MM.1S (cell line): ENCODE data around the gene CNEP1R1.

ENCODE experiments used
- EZH2phosphoT487 ChIP-seq: fragments of 300-600 bp; sonication (generic); IDR thresholded peaks from 2 replicates; pipeline ENCODE4 v1.6.1; 2018; ENCODE audit warnings: antibody characterized with exemption, low read length
- TF ChIP-seq, protein P1 (sequence below): fragments of 300-600 bp; sonication (generic); IDR thresholded peaks from 2 replicates; pipeline ENCODE4 v1.5.1; 2016; ENCODE audit warnings: antibody characterized with exemption, low read length, mixed read lengths

- TF ChIP-seq, protein P1, sequence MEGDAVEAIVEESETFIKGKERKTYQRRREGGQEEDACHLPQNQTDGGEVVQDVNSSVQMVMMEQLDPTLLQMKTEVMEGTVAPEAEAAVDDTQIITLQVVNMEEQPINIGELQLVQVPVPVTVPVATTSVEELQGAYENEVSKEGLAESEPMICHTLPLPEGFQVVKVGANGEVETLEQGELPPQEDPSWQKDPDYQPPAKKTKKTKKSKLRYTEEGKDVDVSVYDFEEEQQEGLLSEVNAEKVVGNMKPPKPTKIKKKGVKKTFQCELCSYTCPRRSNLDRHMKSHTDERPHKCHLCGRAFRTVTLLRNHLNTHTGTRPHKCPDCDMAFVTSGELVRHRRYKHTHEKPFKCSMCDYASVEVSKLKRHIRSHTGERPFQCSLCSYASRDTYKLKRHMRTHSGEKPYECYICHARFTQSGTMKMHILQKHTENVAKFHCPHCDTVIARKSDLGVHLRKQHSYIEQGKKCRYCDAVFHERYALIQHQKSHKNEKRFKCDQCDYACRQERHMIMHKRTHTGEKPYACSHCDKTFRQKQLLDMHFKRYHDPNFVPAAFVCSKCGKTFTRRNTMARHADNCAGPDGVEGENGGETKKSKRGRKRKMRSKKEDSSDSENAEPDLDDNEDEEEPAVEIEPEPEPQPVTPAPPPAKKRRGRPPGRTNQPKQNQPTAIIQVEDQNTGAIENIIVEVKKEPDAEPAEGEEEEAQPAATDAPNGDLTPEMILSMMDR: no peak
- no peak for TF ChIP-seq EZH2phosphoT487
These were observed 31.2 kb downstream of the CNEP1R1 start for GRCh38 chr16:50056226-50056625.
